Measurements from ENCODE around the gene ZNF362. TPM values are rescaled to one million over a fixed set of nuclear protein-coding genes. Genes with fewer than 3 reads are reported as not detected.
A peak's percentile ranks its signal among the peaks of the same experiment; 100 is the strongest.

The ZNF362 gene
- total RNA-seq, 1 donor from 2014 or later, result 24.6 TPM

DNA sequence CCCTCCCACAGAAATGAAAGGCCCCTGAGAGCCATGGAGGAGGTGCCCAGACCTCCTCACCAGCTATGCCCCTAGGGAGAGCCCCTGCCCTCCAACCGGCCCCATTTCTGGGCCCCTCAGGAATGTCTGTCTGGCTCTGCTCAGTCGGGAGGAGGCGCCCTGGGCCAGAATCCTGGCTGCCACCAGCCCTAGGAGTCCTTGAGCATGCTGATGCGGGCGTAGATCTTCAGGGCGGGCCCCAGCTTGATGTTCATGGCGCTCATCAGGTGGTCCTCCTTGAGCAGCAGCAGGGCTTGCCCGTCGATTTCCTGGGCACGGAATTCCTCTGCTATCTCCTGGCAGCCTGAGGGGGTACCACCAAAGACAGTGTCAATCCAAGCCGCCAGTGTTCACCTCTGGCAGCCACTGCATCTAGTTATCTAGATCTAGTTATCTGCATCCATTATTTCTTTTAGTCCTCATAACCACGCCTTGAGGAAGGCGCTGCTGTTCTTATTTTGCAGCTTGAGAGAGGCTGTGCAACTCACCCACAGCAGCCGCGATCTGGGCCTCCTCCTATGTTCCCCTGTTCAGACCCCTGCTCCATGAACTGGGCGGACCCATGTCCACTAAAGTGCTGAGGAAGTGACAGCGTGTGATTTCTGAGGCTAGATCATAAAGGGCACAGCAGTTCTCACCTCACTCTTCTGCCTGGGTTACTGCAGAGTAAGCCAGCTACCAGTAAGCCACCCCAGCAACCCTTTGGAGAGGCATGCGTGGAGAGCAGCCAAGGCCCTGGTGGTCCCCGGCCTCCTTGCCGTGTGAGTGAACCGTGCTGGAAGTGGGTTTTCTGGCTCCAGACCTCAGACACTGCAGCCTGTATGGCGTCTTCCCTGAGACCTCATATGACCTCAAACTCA, 68.6 kb downstream of the ZNF362 start:
- intact Hi-C loops (cut with DNase I), result no loop called here
- DNase-seq (ENCODE audit: extremely low spot score in 2 of 2), result no peak

DNA sequence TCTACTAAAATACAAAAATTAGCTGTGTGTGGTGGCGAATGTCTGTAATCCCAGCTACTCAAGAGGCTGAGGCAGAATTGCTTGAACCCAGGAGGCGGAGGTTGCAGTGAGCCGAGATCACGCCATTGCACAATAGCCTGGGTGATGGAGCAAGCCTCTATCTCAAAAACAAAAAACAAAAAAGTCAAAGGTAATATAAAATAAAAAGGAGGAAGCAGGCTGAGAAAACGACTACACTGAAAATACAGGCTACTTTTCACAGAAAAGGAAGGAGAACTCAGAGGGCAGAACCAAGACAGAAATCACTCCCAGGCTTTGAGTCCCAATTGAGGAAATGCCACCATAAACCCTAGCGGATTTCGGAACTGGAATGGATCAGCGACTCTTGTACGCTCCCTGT, 70.5 kb downstream of the ZNF362 start:
- H3K27me3 ChIP-seq, result no peaks in the 10 kb centered on the region
- peaks cover 27% of the 10 kb centered on the region for H3K4me1 ChIP-seq
- peak overlapping the region; percentile 49 for H3K27ac ChIP-seq
- TF ChIP-seq POLR2AphosphoS5 (IDR thresholded peaks at IDR 0.05; ENCODE audit: insufficient read depth in 1 of 2, low read depth in 1 of 2) (no peak), POLR2A (IDR thresholded peaks at IDR 0.05) (no peak)
- TF ChIP-seq, protein P1, sequence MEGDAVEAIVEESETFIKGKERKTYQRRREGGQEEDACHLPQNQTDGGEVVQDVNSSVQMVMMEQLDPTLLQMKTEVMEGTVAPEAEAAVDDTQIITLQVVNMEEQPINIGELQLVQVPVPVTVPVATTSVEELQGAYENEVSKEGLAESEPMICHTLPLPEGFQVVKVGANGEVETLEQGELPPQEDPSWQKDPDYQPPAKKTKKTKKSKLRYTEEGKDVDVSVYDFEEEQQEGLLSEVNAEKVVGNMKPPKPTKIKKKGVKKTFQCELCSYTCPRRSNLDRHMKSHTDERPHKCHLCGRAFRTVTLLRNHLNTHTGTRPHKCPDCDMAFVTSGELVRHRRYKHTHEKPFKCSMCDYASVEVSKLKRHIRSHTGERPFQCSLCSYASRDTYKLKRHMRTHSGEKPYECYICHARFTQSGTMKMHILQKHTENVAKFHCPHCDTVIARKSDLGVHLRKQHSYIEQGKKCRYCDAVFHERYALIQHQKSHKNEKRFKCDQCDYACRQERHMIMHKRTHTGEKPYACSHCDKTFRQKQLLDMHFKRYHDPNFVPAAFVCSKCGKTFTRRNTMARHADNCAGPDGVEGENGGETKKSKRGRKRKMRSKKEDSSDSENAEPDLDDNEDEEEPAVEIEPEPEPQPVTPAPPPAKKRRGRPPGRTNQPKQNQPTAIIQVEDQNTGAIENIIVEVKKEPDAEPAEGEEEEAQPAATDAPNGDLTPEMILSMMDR (IDR thresholded peaks at IDR 0.05), result no peak
- H3K36me3 ChIP-seq, result peaks cover 13 to 92% of the 10 kb centered on the region in 2 donors
- no peak overlapping the region for H3K4me3 ChIP-seq
- DNase-seq (ENCODE audit: extremely low spot score in 2 of 2), result no peak
- no peaks in the 10 kb centered on the region for H3K9me3 ChIP-seq
- intact Hi-C loops (cut with DNase I), result no loop called here

More for the DNA sequence above, 68.6 kb downstream of the ZNF362 start:
- H3K36me3 ChIP-seq, result peaks cover 9 to 74% of the 10 kb centered on the region in 2 donors
- H3K9me3 ChIP-seq, result no peaks in the 10 kb centered on the region
- TF ChIP-seq, protein P1 (IDR thresholded peaks at IDR 0.05), result no peak
- no peak for TF ChIP-seq POLR2AphosphoS5 (IDR thresholded peaks at IDR 0.05; ENCODE audit: insufficient read depth in 1 of 2, low read depth in 1 of 2)
- no peak for TF ChIP-seq POLR2A (IDR thresholded peaks at IDR 0.05)
- no peak overlapping the region for H3K4me3 ChIP-seq
- peaks cover 23% of the 10 kb centered on the region for H3K4me1 ChIP-seq
- H3K27ac ChIP-seq, result no peak overlapping the region
- no peaks in the 10 kb centered on the region for H3K27me3 ChIP-seq

DNA sequence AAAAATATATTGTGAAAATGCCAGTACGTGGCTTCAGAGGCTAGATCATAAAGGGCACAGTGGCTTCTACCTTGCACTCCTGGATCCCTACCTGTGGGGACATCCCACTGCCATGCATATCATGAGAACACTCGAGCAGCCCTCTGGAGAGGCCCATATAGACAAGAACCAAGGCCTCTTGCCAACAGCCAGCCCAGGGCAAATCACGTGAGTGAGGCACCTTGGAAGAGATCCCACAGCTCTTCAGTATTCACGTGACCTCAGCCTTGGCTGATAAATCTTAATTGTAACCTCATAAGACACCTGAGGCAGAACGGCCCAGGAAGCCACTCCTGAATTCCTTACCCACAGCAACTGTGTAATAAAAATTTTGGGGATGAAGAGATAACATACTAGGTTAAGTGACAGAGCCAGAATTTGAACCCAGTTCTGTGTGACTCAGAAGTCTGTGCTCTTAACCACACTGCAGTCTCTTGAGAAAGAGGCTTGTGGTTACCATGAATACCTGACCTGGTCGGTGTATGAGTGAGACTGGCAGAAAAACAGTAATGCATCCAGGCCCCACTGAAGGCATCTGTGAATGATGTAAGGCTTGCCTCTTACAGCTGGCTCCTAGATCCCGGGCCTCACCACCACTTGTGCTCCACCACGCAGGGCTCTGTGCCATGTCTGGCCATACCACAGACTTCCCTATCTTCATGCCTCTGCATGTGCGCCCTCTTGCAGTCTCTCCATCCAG, 71.5 kb downstream of the ZNF362 start:
- TF ChIP-seq POLR2AphosphoS5 (IDR thresholded peaks at IDR 0.05; ENCODE audit: insufficient read depth in 1 of 2, low read depth in 1 of 2), result no peak
- no peak for TF ChIP-seq POLR2A (IDR thresholded peaks at IDR 0.05)
- TF ChIP-seq, protein P1 (IDR thresholded peaks at IDR 0.05), result no peak
- no peak overlapping the region for H3K4me3 ChIP-seq
- peaks cover 15 to 97% of the 10 kb centered on the region in 2 donors for H3K36me3 ChIP-seq
- intact Hi-C loops (cut with DNase I), result no loop called here
- H3K27me3 ChIP-seq, result no peaks in the 10 kb centered on the region
- H3K27ac ChIP-seq, result peak overlapping the region; percentile 25
- H3K9me3 ChIP-seq, result no peaks in the 10 kb centered on the region
- H3K4me1 ChIP-seq, result peaks cover 37% of the 10 kb centered on the region
- DNase-seq (ENCODE audit: extremely low spot score in 2 of 2), result no peak

DNA sequence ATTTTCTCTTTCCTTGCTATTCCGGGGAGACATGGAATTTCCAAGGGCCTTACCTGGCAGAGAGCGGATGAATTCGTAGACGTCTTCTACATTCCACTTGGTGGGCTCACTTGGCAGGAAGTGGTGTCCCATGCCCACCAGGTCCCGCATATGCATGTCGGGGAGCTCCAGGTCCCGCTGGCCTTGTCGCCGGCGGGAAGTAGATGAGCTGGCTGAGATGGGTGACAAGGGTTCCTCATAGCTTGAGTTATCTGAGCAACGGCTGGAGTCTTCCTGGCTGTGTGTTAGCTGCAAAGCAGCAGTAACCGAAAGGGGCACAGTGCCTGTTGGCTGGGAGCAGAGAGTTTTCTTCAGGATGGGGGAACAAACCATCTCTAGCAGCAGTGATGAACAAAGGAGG, 72.5 kb downstream of the ZNF362 start:
- no peak overlapping the region for H3K27ac ChIP-seq
- peaks cover 15 to 92% of the 10 kb centered on the region in 2 donors for H3K36me3 ChIP-seq
- intact Hi-C loops (cut with DNase I), result no loop called here
- DNase-seq (ENCODE audit: extremely low spot score in 2 of 2), result no peak
- H3K4me1 ChIP-seq, result peaks cover 48% of the 10 kb centered on the region
- no peaks in the 10 kb centered on the region for H3K9me3 ChIP-seq
- no peaks in the 10 kb centered on the region for H3K27me3 ChIP-seq
- H3K4me3 ChIP-seq, result no peak overlapping the region
- no peak for TF ChIP-seq POLR2A (IDR thresholded peaks at IDR 0.05)
- TF ChIP-seq POLR2AphosphoS5 (IDR thresholded peaks at IDR 0.05; ENCODE audit: insufficient read depth in 1 of 2, low read depth in 1 of 2), result no peak
- TF ChIP-seq, protein P1 (IDR thresholded peaks at IDR 0.05), result no peak
